ENCODE data around the gene INPP5E.

The INPP5E gene

GRCh38 chr9:136383436-136383835, 56.2 kb downstream of the INPP5E start:
- Histone ChIP-seq H3F3A (ENCODE audit: low read depth) (no peaks in the 10 kb centered on the region), H3K4me2 (ENCODE audit: low read depth, low read length, poor library complexity, severe bottlenecking) (no peak overlapping the region), H3K4me3 (ENCODE audit: low read length, poor library complexity, severe bottlenecking) (no peak overlapping the region), H3K9ac (ENCODE audit: low read depth, low read length, poor library complexity, severe bottlenecking) (no peak overlapping the region), H3K27me3 (ENCODE audit: insufficient read depth, low read length, poor library complexity, severe bottlenecking) (no peaks in the 10 kb centered on the region), H3K9me2 (replicated peaks; ENCODE audit: low read depth, low read length) (no peaks in the 10 kb centered on the region), H3K36me3 (ENCODE audit: insufficient read depth, low read length) (peaks cover 9% of the 10 kb centered on the region; the same call in 1 of the 2 replicates), H4K20me1 (ENCODE audit: insufficient read depth, low read length, poor library complexity, severe bottlenecking) (no peaks in the 10 kb centered on the region), H3K79me2 (ENCODE audit: insufficient read depth, low read length) (no peaks in the 10 kb centered on the region), H3K9me3 (ENCODE audit: insufficient read depth, low read depth, low read length) (no peaks in the 10 kb centered on the region), H3K4me1 (ENCODE audit: insufficient read depth, low read length, poor library complexity, severe bottlenecking) (no peaks in the 10 kb centered on the region), H2AFZ (ENCODE audit: low read length) (no peak overlapping the region)
- TF ChIP-seq, protein P1, sequence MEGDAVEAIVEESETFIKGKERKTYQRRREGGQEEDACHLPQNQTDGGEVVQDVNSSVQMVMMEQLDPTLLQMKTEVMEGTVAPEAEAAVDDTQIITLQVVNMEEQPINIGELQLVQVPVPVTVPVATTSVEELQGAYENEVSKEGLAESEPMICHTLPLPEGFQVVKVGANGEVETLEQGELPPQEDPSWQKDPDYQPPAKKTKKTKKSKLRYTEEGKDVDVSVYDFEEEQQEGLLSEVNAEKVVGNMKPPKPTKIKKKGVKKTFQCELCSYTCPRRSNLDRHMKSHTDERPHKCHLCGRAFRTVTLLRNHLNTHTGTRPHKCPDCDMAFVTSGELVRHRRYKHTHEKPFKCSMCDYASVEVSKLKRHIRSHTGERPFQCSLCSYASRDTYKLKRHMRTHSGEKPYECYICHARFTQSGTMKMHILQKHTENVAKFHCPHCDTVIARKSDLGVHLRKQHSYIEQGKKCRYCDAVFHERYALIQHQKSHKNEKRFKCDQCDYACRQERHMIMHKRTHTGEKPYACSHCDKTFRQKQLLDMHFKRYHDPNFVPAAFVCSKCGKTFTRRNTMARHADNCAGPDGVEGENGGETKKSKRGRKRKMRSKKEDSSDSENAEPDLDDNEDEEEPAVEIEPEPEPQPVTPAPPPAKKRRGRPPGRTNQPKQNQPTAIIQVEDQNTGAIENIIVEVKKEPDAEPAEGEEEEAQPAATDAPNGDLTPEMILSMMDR (conservative IDR thresholded peaks at IDR 0.05; ENCODE audit: low read length): no peak
- TF ChIP-seq EZH2phosphoT487 (IDR thresholded peaks at IDR 0.05; ENCODE audit: borderline replicate concordance): no peak

- H3F3A ChIP-seq (ENCODE audit: low read depth): no peaks in the 10 kb centered on the region
- H3K9me3 ChIP-seq (ENCODE audit: insufficient read depth, low read depth, low read length): no peaks in the 10 kb centered on the region
- no peak overlapping the region for H3K9ac ChIP-seq (ENCODE audit: low read depth, low read length, poor library complexity, severe bottlenecking)
- H3K36me3 ChIP-seq (ENCODE audit: insufficient read depth, low read length): peaks cover 9% of the 10 kb centered on the region; the same call in 1 of the 2 replicates
- no peak overlapping the region for H2AFZ ChIP-seq (ENCODE audit: low read length)
- H3K79me2 ChIP-seq (ENCODE audit: insufficient read depth, low read length): no peaks in the 10 kb centered on the region
- H3K9me2 ChIP-seq (replicated peaks; ENCODE audit: low read depth, low read length): no peaks in the 10 kb centered on the region
- no peaks in the 10 kb centered on the region for H3K27me3 ChIP-seq (ENCODE audit: insufficient read depth, low read length, poor library complexity, severe bottlenecking)
- no peak overlapping the region for H3K4me3 ChIP-seq (ENCODE audit: low read length, poor library complexity, severe bottlenecking)
- no peaks in the 10 kb centered on the region for H4K20me1 ChIP-seq (ENCODE audit: insufficient read depth, low read length, poor library complexity, severe bottlenecking)
- TF ChIP-seq EZH2phosphoT487 (IDR thresholded peaks at IDR 0.05; ENCODE audit: borderline replicate concordance): no peak
- H3K4me2 ChIP-seq (ENCODE audit: low read depth, low read length, poor library complexity, severe bottlenecking): no peak overlapping the region
- no peaks in the 10 kb centered on the region for H3K4me1 ChIP-seq (ENCODE audit: insufficient read depth, low read length, poor library complexity, severe bottlenecking)
Observed at GRCh38 chr9:136381966-136382513, 57.6 kb downstream of the INPP5E start.

GRCh38 chr9:136381311-136381710, 58.3 kb downstream of the INPP5E start:
- no peaks in the 10 kb centered on the region for H3K79me2 ChIP-seq (ENCODE audit: insufficient read depth, low read length)
- H3K27me3 ChIP-seq (ENCODE audit: insufficient read depth, low read length, poor library complexity, severe bottlenecking): no peaks in the 10 kb centered on the region
- no peaks in the 10 kb centered on the region for H3F3A ChIP-seq (ENCODE audit: low read depth)
- H3K9ac ChIP-seq (ENCODE audit: low read depth, low read length, poor library complexity, severe bottlenecking): no peak overlapping the region
- no peaks in the 10 kb centered on the region for H4K20me1 ChIP-seq (ENCODE audit: insufficient read depth, low read length, poor library complexity, severe bottlenecking)
- peaks cover 9% of the 10 kb centered on the region; the same call in 1 of the 2 replicates for H3K36me3 ChIP-seq (ENCODE audit: insufficient read depth, low read length)
- H3K4me3 ChIP-seq (ENCODE audit: low read length, poor library complexity, severe bottlenecking): no peak overlapping the region
- no peaks in the 10 kb centered on the region for H3K4me1 ChIP-seq (ENCODE audit: insufficient read depth, low read length, poor library complexity, severe bottlenecking)
- H3K9me3 ChIP-seq (ENCODE audit: insufficient read depth, low read depth, low read length): no peaks in the 10 kb centered on the region
- no peak overlapping the region for H3K4me2 ChIP-seq (ENCODE audit: low read depth, low read length, poor library complexity, severe bottlenecking)
- H2AFZ ChIP-seq (ENCODE audit: low read length): no peak overlapping the region
- no peak for TF ChIP-seq EZH2phosphoT487 (IDR thresholded peaks at IDR 0.05; ENCODE audit: borderline replicate concordance)
- TF ChIP-seq, protein P1 (conservative IDR thresholded peaks at IDR 0.05; ENCODE audit: low read length): no peak
- H3K9me2 ChIP-seq (replicated peaks; ENCODE audit: low read depth, low read length): no peaks in the 10 kb centered on the region

DNA sequence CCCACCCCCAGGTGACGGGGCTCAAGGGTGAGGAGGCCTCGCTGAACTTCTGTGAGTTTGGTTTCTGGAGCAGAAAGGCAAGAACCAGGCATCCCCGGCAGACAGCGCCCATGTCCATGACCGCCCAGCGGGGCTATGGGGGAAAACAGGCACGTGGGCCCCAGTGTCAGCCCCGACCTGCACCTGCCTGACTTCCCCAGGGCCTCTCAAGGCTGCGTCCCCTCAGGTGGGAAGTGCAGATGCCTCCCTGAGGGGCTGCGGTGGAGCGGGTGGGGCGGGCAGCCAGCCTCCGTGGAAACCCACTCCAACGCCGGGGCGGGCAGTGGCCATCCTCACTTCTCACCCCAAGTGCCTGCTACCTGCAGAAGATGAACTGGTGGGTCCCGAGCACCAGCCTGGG, 59.3 kb downstream of the INPP5E start:
- Histone ChIP-seq H3K4me1 (ENCODE audit: insufficient read depth, low read length, poor library complexity, severe bottlenecking) (no peaks in the 10 kb centered on the region), H4K20me1 (ENCODE audit: insufficient read depth, low read length, poor library complexity, severe bottlenecking) (no peaks in the 10 kb centered on the region), H3K79me2 (ENCODE audit: insufficient read depth, low read length) (no peaks in the 10 kb centered on the region), H3K9me2 (replicated peaks; ENCODE audit: low read depth, low read length) (no peaks in the 10 kb centered on the region), H3K36me3 (ENCODE audit: insufficient read depth, low read length) (peaks cover 9% of the 10 kb centered on the region; the same call in 1 of the 2 replicates), H3F3A (ENCODE audit: low read depth) (no peaks in the 10 kb centered on the region), H3K27me3 (ENCODE audit: insufficient read depth, low read length, poor library complexity, severe bottlenecking) (no peaks in the 10 kb centered on the region), H3K4me3 (ENCODE audit: low read length, poor library complexity, severe bottlenecking) (no peak overlapping the region), H3K9ac (ENCODE audit: low read depth, low read length, poor library complexity, severe bottlenecking) (no peak overlapping the region), H3K4me2 (ENCODE audit: low read depth, low read length, poor library complexity, severe bottlenecking) (no peak overlapping the region), H2AFZ (ENCODE audit: low read length) (no peak overlapping the region), H3K9me3 (ENCODE audit: insufficient read depth, low read depth, low read length) (no peaks in the 10 kb centered on the region)
- TF ChIP-seq, protein P1 (conservative IDR thresholded peaks at IDR 0.05; ENCODE audit: low read length): no peak
- no peak for TF ChIP-seq EZH2phosphoT487 (IDR thresholded peaks at IDR 0.05; ENCODE audit: borderline replicate concordance)
